IMR-90 (cell line): ENCODE measurements around the gene CIITA. TPM values are rescaled to one million over a fixed set of nuclear protein-coding genes. Genes with fewer than 3 reads are reported as not detected.

Experiments used
- ATAC-seq: fragments of 200-7000 bp; cut with Tn5 transposase; 2 replicates; pipeline ENCODE4 v1.9.1; 2020; ENCODE audit warnings: low read depth, mild to moderate bottlenecking, moderate library complexity
- BruUV-seq: library from RNA; stranded (reverse); fragments of 400-500 nt; replicated peaks from 2 replicates; lab custom pipeline; 2021; lab: Mats Ljungman, UMichigan
- CTCF ChIA-PET: fragments of 300-600 bp; formaldehyde crosslinking; extraction: SDS; loops from one replicate; lab custom pipeline; 2021; ENCODE audit warnings: antibody characterized with exemption; lab: Yijun Ruan, JAX
- POLR2A ChIA-PET: fragments of 300-600 bp; sonication (Branson Sonifier 250); formaldehyde crosslinking; loops from one replicate; lab custom pipeline; 2022; ENCODE audit warnings: antibody characterized with exemption; ENCODE audit not compliant: unreplicated experiment; lab: Charles Lee
- DNase-seq: peaks from one replicate; pipeline ENCODE4 v3.0.0; 2013
- H2AFZ ChIP-seq: replicated peaks from 2 replicates; pipeline ENCODE3; 2013; ENCODE audit warnings: low read length, mild to moderate bottlenecking; ENCODE audit not compliant: poor library complexity
- H2AK5ac ChIP-seq: 2 replicates; pipeline ENCODE4 v1.6.1; 2013; ENCODE audit warnings: low read depth, low read length, inconsistent platforms
- H2AK9ac ChIP-seq: replicated peaks from 2 replicates; pipeline ENCODE3; 2013; ENCODE audit warnings: mild to moderate bottlenecking, low read depth, low read length, moderate library complexity; ENCODE audit not compliant: poor library complexity
- H2BK120ac ChIP-seq: 2 replicates; pipeline ENCODE4 v1.6.1; 2013; ENCODE audit warnings: low read depth, low read length, inconsistent platforms
- H2BK15ac ChIP-seq: 3 replicates; pipeline ENCODE4 v1.6.1; 2013; ENCODE audit warnings: low read depth, low read length, inconsistent platforms
- H2BK20ac ChIP-seq: 2 replicates; pipeline ENCODE4 v1.6.1; 2013; ENCODE audit warnings: low read depth, mild to moderate bottlenecking, inconsistent platforms, low read length, moderate library complexity
- H2BK5ac ChIP-seq: 2 replicates; pipeline ENCODE4 v1.6.1; 2013; ENCODE audit warnings: mild to moderate bottlenecking, low read depth, low read length, inconsistent platforms; ENCODE audit not compliant: poor library complexity, severe bottlenecking
- H3K14ac ChIP-seq: replicated peaks from 2 replicates; pipeline ENCODE4 v1.6.1; 2013; ENCODE audit warnings: low read depth, low read length, inconsistent platforms
- H3K18ac ChIP-seq: 2 replicates; pipeline ENCODE4 v1.6.1; 2013; ENCODE audit warnings: low read depth, low read length, control low read depth
- H3K23ac ChIP-seq: 2 replicates; pipeline ENCODE4 v1.6.1; 2013; ENCODE audit warnings: low read depth, low read length, inconsistent platforms
- H3K27ac ChIP-seq: 2 replicates; pipeline ENCODE4 v1.5.1; 2013; ENCODE audit warnings: mild to moderate bottlenecking, control low read depth, low read length; ENCODE audit not compliant: insufficient read depth
- H3K27me3 ChIP-seq: 2 replicates; pipeline ENCODE4 v1.6.1; 2013; ENCODE audit warnings: low read length; ENCODE audit not compliant: control insufficient read depth, insufficient read depth
- H3K36me3 ChIP-seq: 2 replicates; pipeline ENCODE4 v1.6.1; 2013; ENCODE audit warnings: low read length, mixed read lengths; ENCODE audit not compliant: control insufficient read depth, insufficient read depth
- H3K4ac ChIP-seq: 2 replicates; pipeline ENCODE4 v1.6.1; 2013; ENCODE audit warnings: low read depth, low read length, inconsistent platforms
- H3K4me1 ChIP-seq: 2 replicates; pipeline ENCODE4 v1.6.1; 2013; ENCODE audit warnings: low read length, mixed read lengths; ENCODE audit not compliant: control insufficient read depth, insufficient read depth
- H3K4me2 ChIP-seq: 2 replicates; pipeline ENCODE4 v1.6.1; 2013; ENCODE audit warnings: low read depth, mild to moderate bottlenecking, control low read depth, low read length, moderate library complexity
- H3K4me3 ChIP-seq: 2 replicates; pipeline ENCODE4 v1.5.1; 2013; ENCODE audit warnings: low read depth, mild to moderate bottlenecking, control low read depth, low read length, moderate library complexity; ENCODE audit not compliant: insufficient read depth
- H3K56ac ChIP-seq: 2 replicates; pipeline ENCODE4 v1.6.1; 2013; ENCODE audit warnings: low read length, inconsistent platforms; ENCODE audit not compliant: insufficient read depth; ENCODE audit errors: extremely low read depth
- H3K79me1 ChIP-seq, 2 experiments: 2 replicates each; pipeline ENCODE4 v1.6.1; 2013; ENCODE audit warnings: low read length in 2 of 2, inconsistent platforms in 1 of 2, low read depth in 1 of 2
- H3K9ac ChIP-seq: 2 replicates; pipeline ENCODE4 v1.6.1; 2013; ENCODE audit warnings: low read depth, low read length, control low read depth
- H3K9me1 ChIP-seq: 2 replicates; pipeline ENCODE4 v1.6.1; 2013; ENCODE audit warnings: low read length, inconsistent platforms; ENCODE audit not compliant: insufficient read depth
- H3K9me3 ChIP-seq: 2 replicates; pipeline ENCODE4 v1.6.1; 2013; ENCODE audit warnings: low read length; ENCODE audit not compliant: control insufficient read depth, insufficient read depth
- H4K20me1 ChIP-seq: 2 replicates; pipeline ENCODE4 v1.6.1; 2013; ENCODE audit warnings: low read length, inconsistent platforms; ENCODE audit not compliant: insufficient read depth
- H4K5ac ChIP-seq: 2 replicates; pipeline ENCODE4 v1.6.1; 2013; ENCODE audit warnings: mild to moderate bottlenecking, low read depth, low read length, control low read depth
- H4K8ac ChIP-seq, 2 experiments: 2 replicates each; pipeline ENCODE4 v1.6.1; 2013; ENCODE audit warnings: low read depth in 2 of 2, low read length in 2 of 2, control low read depth in 1 of 2, inconsistent platforms in 1 of 2
- H4K91ac ChIP-seq: 2 replicates; pipeline ENCODE4 v1.6.1; 2013; ENCODE audit warnings: low read depth, low read length, inconsistent platforms; ENCODE audit not compliant: insufficient read depth
- ELK1 ChIP-seq: fragments of 150-350 bp; IDR thresholded peaks from 2 replicates; pipeline ENCODE4 v1.6.1; 2016; ENCODE audit warnings: low read depth, mild to moderate bottlenecking, low read length, moderate library complexity, borderline replicate concordance
- NFE2L2 ChIP-seq: fragments of 150-350 bp; IDR thresholded peaks from 2 replicates; pipeline ENCODE4 v1.6.1; 2016; ENCODE audit warnings: low read depth, mild to moderate bottlenecking, low read length
- USF2 ChIP-seq: fragments of 150-350 bp; IDR thresholded peaks from 2 replicates; pipeline ENCODE4 v1.6.1; 2017; ENCODE audit warnings: mild to moderate bottlenecking, antibody characterized with exemption, low read length, low read depth
- WGBS, 2 experiments: methylation state at CpG; one replicate each; pipeline versions ENCODE4 v1.1.5 to v1.1.7; 2013; ENCODE audit warnings: missing lambda C conversion rate in 2 of 2; ENCODE audit not compliant: insufficient read length in 1 of 2; ENCODE audit errors: extremely low coverage in 2 of 2; 5-methylcytosine and 5-hydroxymethylcytosine counted together
- dilution Hi-C: fragments of 300-500 bp; cut with HindIII; formaldehyde crosslinking; loops from one replicate; pipeline ENCODE4 v1.14.3; 2018; ENCODE audit warnings: low sequenced_read_pairs; ENCODE audit not compliant: unreplicated experiment
- in situ Hi-C: fragments of 300-500 bp; cut with MboI; formaldehyde crosslinking; loops from 3 replicates; pipeline ENCODE4 v1.14.3; 2019; ENCODE audit warnings: low sequenced_read_pairs, inconsistent platforms, mixed read lengths
- intact Hi-C: fragments of 100-400 bp; cut with micrococcal nuclease; formaldehyde crosslinking; loops from 2 replicates; pipeline ENCODE4 v1.10.0; 2022
- polyA plus RNA-seq, 3 experiments: library from polyadenylated mRNA; depleted of rRNA; stranded (reverse); fragments of >200 nt; gene quantifications; 2 replicates each; pipeline ENCODE4 v1.2.3, GENCODE V29; 2012; ENCODE audit warnings: low replicate concordance in 1 of 3
- total RNA-seq: library from RNA; depleted of rRNA; stranded (reverse); fragments of >200 nt; gene quantifications from 2 replicates; pipeline ENCODE4 v1.2.3, GENCODE V29; 2012

The CIITA gene
- total and polyA plus RNA-seq, 2 of the 4 experiments (the other 2 are of a cell fraction): 0.10 TPM; not detected in 1

- no peak for TF ChIP-seq NFE2L2
Observed at GRCh38 chr16:10868596-10869469, 8.2 kb upstream of the CIITA start (continued).

GRCh38 chr16:10870137-10870776 lies 6.7 kb upstream of the CIITA start:
- H3K36me3 ChIP-seq: no peaks in the 10 kb centered on the region
- H3K27ac ChIP-seq: no peak overlapping the region
- TF ChIP-seq ELK1: no peak
- TF ChIP-seq USF2: peak; percentile 77
- no peak overlapping the region for H3K18ac ChIP-seq
- WGBS, 2 experiments: 88% methylated on average over 1 of the region's 5 CpGs; no CpG with 5 or more reads in 1 of the 2 experiments
- no peak overlapping the region; the same call in 1 of the 2 replicates for H2AK5ac ChIP-seq
- H3K9me1 ChIP-seq: 0 out of 2 replicates have a peak, but pooled peaks cover 3% of the 10 kb centered on the region
- dilution Hi-C loops (no loop called here), in situ Hi-C loops (no loop called here), intact Hi-C loops (no loop called here)
- 0 out of 2 replicates have a peak overlapping the region, but pooled peaks have one; percentile 29 for H3K4ac ChIP-seq
- no peak overlapping the region for H3K4me2 ChIP-seq
- H2BK20ac ChIP-seq: peak overlapping the region; percentile 57; the same call in 1 of the 2 replicates
- H4K8ac ChIP-seq: no peak overlapping the region
- no peak overlapping the region for H3K4me3 ChIP-seq
- no peak for ATAC-seq
- no peak overlapping the region for H2BK5ac ChIP-seq
- H2BK120ac ChIP-seq: peak overlapping the region; percentile 48; the same call in 1 of the 2 replicates
- no peak overlapping the region for H3K56ac ChIP-seq
- H3K14ac ChIP-seq: no peak overlapping the region
- no peaks in the 10 kb centered on the region for H4K20me1 ChIP-seq
- no peak overlapping the region for H4K91ac ChIP-seq
- H3K79me1 ChIP-seq: no peaks in the 10 kb centered on the region
- H4K5ac ChIP-seq: no peak overlapping the region
- no peak overlapping the region for H2BK15ac ChIP-seq
- H3K9ac ChIP-seq: no peak overlapping the region
- H3K9me3 ChIP-seq: no peaks in the 10 kb centered on the region
- DNase-seq: no peak
- H2AFZ ChIP-seq: peak overlapping the region; percentile 18
- ChIA-PET POLR2A (no interaction called here), CTCF (interaction anchor here (0.5 to 0.7 kb wide), 3 partner anchors 25 to 1717 kb away, joined by 3 to 4 read pairs (median 3); no protein-coding TSS in a partner anchor)
- no peak overlapping the region for H3K23ac ChIP-seq
- peaks cover 7% of the 10 kb centered on the region for H3K27me3 ChIP-seq
- BruUV-seq: no TSS peak
- H3K4me1 ChIP-seq: peaks cover 5% of the 10 kb centered on the region
- no peak overlapping the region for H2AK9ac ChIP-seq
